Measurements from ENCODE around the gene NFKBIE. TPM values are rescaled to one million over a fixed set of nuclear protein-coding genes. Genes with fewer than 3 reads are reported as not detected.

Gene NFKBIE
- total and polyA plus RNA-seq, 9 of the 15 experiments (the other 6 are each of a cell fraction or from before 2014, with no cell fraction given), result 2.1 to 16.4 (median 11.7) TPM

DNA sequence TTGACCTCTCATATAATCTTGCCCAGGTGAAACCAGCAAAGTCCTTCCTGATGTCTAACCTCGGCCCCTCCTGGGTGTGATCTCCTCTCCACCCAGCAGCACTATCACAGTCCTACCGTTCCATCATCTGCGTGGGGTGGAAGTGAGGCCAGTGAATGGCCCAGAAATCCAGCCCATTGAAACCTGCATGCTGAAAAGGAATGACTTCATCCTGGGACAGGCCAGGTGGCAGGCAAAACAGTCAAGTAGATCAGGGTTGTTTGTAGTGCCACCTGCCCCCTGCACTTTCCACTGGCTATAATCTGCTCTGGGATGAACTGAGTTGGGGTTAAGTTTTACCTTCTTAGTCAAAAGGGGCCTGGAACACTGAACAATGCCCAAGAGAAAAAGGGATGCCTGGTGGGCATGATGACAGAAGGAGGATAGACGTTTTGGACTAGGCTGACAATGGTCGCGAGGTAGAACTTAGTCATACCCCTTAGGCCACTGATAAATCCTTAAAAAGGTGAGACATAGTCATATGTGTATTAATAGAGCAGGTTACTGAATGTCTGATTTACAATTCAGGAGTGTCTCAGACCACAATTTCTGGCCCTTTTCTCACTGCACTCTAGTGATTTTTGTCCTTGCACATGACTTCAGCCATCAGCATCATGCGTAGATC lies 26.5 kb downstream of the NFKBIE start:
- no peak for ATAC-seq
- Histone ChIP-seq H3K27me3 (ENCODE audit: control insufficient read depth in 2 of 2, insufficient read depth in 2 of 2, low read length in 2 of 2) (no peaks in the 10 kb centered on the region), H3K4me2 (ENCODE audit: insufficient read depth, low read length) (peak overlapping the region; percentile 88; the same call in 1 of the 2 replicates), H3K36me3 (ENCODE audit: control insufficient read depth, insufficient read depth, low read length) (peaks cover 13% of the 10 kb centered on the region; the same call in 1 of the 3 replicates), H3K27ac (ENCODE audit: extremely low read depth, low read depth, low read length) (no peak overlapping the region), H2AFZ (ENCODE audit: low read depth, low read length) (peak overlapping the region; percentile 94), H3K4me3 (no peak overlapping the region), H3K9ac (ENCODE audit: insufficient read depth in 1 of 2, low read depth in 2 of 2, low read length in 2 of 2) (no peak overlapping the region; a peak in 1 of 4 replicates), H3K4me1 (replicated peaks in 1 of 2; ENCODE audit: control insufficient read depth in 2 of 2, insufficient read depth in 2 of 2, low read length in 2 of 2) (peaks cover 16 to 19% of the 10 kb centered on the region in 2 experiments; a peak in 4 of 5 replicates), H3K79me2 (ENCODE audit: control insufficient read depth, insufficient read depth, low read length) (no peaks in the 10 kb centered on the region), H3K9me3 (replicated peaks; ENCODE audit: control insufficient read depth, insufficient read depth, low read depth, low read length) (no peaks in the 10 kb centered on the region), H4K20me1 (replicated peaks; ENCODE audit: control insufficient read depth, insufficient read depth, low read length) (no peaks in the 10 kb centered on the region), H3K9me1 (ENCODE audit: control insufficient read depth, insufficient read depth, low read length) (no peaks in the 10 kb centered on the region)
- ChIA-PET CTCF (ENCODE audit: low intra/inter-chr PET ratio) (interaction anchor here (0.8 to 2.6 kb wide), 2 partner anchors 66 to 514 kb away, joined by 4 to 20 read pairs; no protein-coding TSS in a partner anchor), POLR2A (interaction anchor here (6.0 kb wide), 1 partner anchor 8 kb away, joined by 90 read pairs; the partner anchor contains the start of gene HSP90AB1)
- in situ Hi-C loops (cut with MboI), result loop anchor here (5.0 kb wide), 1 partner anchor 67 kb away; no protein-coding TSS in a partner anchor
- no peak for DNase-seq (ENCODE audit: extremely low read depth in 1 of 4, low spot score in 3 of 4)
- intact Hi-C loops (cut with micrococcal nuclease), result loop anchor here (1.0 to 2.0 kb wide), 2 partner anchors 18 to 67 kb away; no protein-coding TSS in a partner anchor
- BruUV-seq (replicated peaks), result no TSS peak
- TF ChIP-seq STAG1 (CRISPR knock-in tag; IDR thresholded peaks at IDR 0.05; ENCODE audit: borderline replicate concordance) (no peak), ZEB2 (IDR thresholded peaks at IDR 0.05) (no peak), SP1 (CRISPR knock-in tag; IDR thresholded peaks at IDR 0.05) (0 out of 2 replicates have a peak, but pooled peaks have one; percentile 28), POLR2A (conservative IDR thresholded peaks at IDR 0.05) (peak; percentile 35; the same call in 1 of the 2 replicates), TBL1XR1 (IDR thresholded peaks at IDR 0.05; ENCODE audit: low read length in 2 of 2) (no peak), CHD1 (IDR thresholded peaks at IDR 0.05; ENCODE audit: low read length) (no peak), HDAC1 (IDR thresholded peaks at IDR 0.05) (no peak), EZH2 (IDR thresholded peaks at IDR 0.05; ENCODE audit: borderline replicate concordance, low read depth, low read length) (no peak), NELFE (IDR thresholded peaks at IDR 0.05; ENCODE audit: insufficient read depth, insufficient read length) (no peak), ZFPM2 (CRISPR knock-in tag; IDR thresholded peaks at IDR 0.05) (no peak)
- TF ChIP-seq, protein P1, sequence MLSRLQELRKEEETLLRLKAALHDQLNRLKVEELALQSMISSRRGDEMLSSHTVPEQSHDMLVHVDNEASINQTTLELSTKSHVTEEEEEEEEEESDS (CRISPR knock-in tag; IDR thresholded peaks at IDR 0.05), result no peak
- no peak for FAIRE-seq
- 43% methylated on average over 7 of the region's 7 CpGs for WGBS (ENCODE audit: insufficient coverage, low coverage, missing lambda C conversion rate)
